ENCODE measurements around the gene TEAD4.

DNA sequence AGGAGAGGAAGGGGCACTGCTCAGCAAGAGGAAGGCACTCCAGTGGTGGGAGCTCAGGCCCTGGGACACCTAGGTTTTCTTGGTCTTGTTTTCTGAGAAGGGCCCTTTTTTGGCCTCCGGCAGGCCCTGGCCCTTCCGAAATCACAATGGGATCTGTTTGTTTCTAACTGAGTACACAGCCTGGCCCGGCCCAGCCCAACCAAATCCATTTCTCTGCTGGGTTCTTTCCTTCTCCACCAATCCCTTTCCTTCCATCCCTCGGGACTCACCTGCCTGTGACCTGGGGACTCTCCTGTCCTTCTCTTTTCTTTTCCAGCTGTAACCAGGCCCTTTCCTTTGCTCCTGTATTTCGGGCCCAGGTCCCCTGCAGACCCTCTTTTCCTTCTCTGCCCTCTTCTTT lies 18.6 kb downstream of the TEAD4 start:
- no peak for TF ChIP-seq TAF1 (conservative IDR thresholded peaks at IDR 0.05)
- TF ChIP-seq RAD21 (IDR thresholded peaks at IDR 0.05) = no peak
- no peak for TF ChIP-seq CTCF (IDR thresholded peaks at IDR 0.05; ENCODE audit: low read depth, low read length, missing input control)
- TF ChIP-seq MAX (IDR thresholded peaks at IDR 0.05) = no peak
- TF ChIP-seq GABPA (IDR thresholded peaks at IDR 0.05 in 1 of 2, conservative IDR thresholded peaks at IDR 0.05 in 1 of 2) = no peak
- TF ChIP-seq, protein P1, sequence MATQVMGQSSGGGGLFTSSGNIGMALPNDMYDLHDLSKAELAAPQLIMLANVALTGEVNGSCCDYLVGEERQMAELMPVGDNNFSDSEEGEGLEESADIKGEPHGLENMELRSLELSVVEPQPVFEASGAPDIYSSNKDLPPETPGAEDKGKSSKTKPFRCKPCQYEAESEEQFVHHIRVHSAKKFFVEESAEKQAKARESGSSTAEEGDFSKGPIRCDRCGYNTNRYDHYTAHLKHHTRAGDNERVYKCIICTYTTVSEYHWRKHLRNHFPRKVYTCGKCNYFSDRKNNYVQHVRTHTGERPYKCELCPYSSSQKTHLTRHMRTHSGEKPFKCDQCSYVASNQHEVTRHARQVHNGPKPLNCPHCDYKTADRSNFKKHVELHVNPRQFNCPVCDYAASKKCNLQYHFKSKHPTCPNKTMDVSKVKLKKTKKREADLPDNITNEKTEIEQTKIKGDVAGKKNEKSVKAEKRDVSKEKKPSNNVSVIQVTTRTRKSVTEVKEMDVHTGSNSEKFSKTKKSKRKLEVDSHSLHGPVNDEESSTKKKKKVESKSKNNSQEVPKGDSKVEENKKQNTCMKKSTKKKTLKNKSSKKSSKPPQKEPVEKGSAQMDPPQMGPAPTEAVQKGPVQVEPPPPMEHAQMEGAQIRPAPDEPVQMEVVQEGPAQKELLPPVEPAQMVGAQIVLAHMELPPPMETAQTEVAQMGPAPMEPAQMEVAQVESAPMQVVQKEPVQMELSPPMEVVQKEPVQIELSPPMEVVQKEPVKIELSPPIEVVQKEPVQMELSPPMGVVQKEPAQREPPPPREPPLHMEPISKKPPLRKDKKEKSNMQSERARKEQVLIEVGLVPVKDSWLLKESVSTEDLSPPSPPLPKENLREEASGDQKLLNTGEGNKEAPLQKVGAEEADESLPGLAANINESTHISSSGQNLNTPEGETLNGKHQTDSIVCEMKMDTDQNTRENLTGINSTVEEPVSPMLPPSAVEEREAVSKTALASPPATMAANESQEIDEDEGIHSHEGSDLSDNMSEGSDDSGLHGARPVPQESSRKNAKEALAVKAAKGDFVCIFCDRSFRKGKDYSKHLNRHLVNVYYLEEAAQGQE (IDR thresholded peaks at IDR 0.05) = no peak
- no peak for TF ChIP-seq YY1 (IDR thresholded peaks at IDR 0.05)
- TF ChIP-seq HNF4A (conservative IDR thresholded peaks at IDR 0.05) = no peak
- no peak for TF ChIP-seq FOXA1 (IDR thresholded peaks at IDR 0.05)
- TF ChIP-seq, protein P2, sequence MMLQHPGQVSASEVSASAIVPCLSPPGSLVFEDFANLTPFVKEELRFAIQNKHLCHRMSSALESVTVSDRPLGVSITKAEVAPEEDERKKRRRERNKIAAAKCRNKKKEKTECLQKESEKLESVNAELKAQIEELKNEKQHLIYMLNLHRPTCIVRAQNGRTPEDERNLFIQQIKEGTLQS (IDR thresholded peaks at IDR 0.05) = no peak
- TF ChIP-seq SP1 (IDR thresholded peaks at IDR 0.05) = no peak

All from liver (tissue), 3 donors.